ENCODE data around the gene SLC25A11.
"Not testable (repeated sequence)": the region's sequence is repeated elsewhere in the genome, so short reads cannot be mapped to it uniquely, and the experiment has no call there.

Gene SLC25A11

DNA sequence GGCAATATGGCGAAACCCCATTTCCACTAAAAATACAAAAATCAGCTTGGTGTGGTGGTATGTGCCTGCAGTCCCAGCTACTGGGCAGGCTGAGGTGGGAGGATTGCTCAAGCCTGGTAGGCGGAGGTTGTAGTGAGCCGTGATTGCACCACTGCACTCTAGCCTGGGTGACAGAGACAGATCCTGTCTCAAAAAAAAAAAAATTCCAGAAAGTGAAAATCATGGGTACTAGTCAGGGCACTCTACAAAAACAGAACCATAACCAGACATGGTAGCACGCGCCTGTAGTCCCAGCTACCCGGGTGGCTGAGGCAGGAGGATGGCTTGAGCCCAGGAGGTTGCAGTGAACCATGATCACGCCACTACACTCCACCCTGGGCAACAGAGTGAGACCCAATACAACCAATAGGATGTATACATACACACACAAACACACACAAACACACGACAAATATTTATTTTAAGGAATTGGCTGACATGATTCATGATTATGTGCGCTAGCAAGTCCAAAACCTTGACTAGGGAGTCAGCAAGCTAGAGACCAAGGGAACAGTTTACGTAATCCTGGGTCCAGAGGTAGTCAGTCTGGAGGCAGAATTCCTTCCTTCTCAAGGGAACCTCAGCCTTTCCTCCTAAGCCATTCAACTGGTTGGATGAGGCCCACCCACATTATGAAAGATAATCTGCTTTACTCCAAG is 19.3 kb downstream of the SLC25A11 start:
- DNase-seq (ENCODE audit: low read depth in 2 of 2, low spot score in 1 of 2): no peak

DNA sequence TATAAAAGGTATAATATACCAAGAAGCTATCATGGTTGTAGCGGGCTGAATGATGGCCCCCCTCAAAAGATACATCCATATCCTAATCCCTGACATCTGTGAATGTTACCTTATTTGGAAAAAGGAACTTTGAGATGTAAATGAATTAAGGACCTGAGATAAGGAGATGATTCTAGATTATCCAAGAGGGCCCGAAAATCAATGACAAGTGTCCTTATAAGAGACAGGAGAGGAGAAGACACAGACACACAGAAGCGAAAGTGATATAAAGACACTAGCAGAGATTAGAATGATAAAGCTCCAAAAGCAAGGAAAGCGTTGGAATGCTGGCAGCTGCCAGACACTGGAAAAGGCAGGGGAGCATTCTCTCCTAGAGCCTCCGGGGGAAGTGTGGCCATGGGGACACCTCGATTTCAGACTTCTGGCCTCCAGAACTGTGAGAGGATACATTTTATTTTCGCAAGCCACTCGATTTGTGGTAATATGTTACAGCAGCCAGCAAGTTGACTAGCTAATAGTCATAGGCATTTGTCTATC is 20.3 kb downstream of the SLC25A11 start:
- no peak for DNase-seq (ENCODE audit: low read depth in 2 of 2, low spot score in 1 of 2)

DNA sequence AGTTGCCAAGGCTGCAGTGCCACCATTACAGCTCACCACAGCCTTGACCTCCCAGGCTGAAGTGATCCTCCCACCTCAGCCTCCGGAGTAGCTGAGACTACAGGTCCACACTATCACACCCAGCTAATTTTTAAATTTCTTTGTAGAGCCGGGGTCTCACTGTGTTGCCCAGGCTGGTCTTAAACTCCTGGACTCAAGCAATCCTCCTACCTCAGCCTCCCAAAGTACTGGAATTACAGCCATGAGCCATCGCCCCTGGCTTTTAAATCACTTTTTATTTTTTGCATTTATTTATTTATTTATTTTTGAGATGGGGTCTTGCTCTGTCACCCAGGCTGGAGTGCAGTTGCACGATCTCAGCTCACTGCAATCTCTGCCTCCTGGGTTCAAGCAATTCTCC is 25.3 kb downstream of the SLC25A11 start:
- not testable (repeated sequence) for DNase-seq (ENCODE audit: low read depth in 2 of 2, low spot score in 1 of 2)

DNA sequence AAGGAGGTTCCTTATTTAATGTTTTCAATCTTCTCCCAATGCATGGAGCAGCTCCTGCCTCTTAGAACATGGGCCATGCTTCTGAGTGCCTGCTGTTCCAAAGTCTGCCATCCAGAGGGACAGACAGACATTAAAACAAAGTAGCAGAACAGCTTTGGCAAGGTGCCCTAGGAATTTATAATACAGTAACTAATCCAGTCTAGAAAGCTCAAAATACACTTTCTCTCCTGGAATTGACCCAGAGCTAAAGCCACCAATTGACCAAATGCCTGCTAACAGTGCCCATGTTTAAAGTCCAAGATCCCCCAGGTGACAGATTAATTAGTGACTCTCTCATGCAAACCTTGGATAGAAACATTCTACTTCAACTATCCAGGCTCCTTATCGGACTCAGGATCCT is 25.9 kb downstream of the SLC25A11 start:
- DNase-seq (ENCODE audit: low read depth in 2 of 2, low spot score in 1 of 2): no peak

DNA sequence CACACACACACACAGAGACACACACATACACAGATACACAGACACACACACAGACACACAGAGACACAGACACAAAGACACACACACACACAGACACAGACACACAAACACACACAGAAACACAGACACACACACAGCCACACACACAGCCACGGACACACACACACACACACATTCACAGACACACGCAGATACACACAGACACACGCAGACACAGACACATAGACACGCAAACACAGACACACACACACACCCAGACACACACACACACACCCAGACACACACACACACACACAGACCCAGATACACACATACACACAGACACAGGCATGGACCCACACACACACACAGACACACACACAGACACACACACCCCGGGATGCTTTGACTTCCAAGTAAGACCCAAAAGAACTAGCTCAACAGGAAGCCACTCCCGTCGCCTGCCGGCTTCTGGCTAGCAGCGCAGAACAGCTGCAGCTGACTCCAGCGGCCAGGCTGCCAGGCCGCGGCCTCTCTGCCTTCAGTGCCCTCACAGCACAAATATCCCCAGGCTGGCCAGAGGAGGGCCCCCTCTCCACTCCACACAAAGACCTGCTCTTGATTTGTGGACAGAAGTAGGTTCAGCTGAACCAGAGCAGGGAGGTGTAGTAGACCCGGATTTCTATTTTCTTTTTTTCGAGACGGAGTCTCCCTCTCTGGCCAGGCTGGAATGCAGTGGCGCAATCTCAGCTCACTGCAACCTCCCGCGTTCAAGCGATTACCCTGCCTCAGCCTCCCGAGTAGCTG is 30.9 kb downstream of the SLC25A11 start:
- DNase-seq (ENCODE audit: low read depth in 2 of 2, low spot score in 1 of 2): peak in 1 of 2 donors; percentile 58

DNA sequence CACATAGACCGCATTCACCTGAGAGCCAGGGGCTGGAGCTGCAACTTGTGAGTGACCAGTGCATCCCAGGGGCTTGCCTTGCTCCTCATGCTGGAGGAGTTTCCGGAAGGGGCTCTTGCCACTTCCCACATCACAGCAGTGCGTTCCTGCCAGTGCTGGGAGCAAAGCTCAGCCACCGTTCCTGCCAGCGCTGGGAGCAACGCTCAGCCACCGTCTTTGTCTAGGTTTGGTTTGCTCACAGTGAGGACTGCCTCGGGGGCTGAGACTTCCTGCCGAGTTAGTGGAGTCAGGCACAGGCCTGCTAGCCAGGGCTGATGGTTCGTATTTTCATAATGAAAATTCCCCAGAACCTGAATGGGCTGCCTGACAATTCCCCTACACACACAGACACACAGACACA is 31.5 kb downstream of the SLC25A11 start:
- no peak for DNase-seq (ENCODE audit: low read depth in 2 of 2, low spot score in 1 of 2)

DNA sequence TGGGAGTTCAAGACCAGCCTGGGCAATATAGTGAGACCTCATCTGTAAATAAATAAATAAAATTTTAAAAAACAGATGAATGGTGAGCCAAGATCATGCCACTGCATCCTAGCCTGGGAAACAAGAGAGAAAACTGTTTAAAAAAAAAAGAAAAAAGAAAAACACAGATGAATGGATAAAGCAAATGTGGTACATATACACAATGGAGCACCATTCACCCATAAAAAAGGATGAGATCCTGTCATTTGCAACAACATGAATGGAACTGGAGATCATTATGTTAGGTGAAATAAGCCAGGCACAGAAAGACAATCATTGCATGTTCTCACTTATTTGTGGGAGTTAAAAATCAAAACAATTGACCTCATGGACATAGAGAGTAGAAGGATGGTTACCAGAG is 33.2 kb downstream of the SLC25A11 start:
- not testable (repeated sequence) for DNase-seq (ENCODE audit: low read depth in 2 of 2, low spot score in 1 of 2)

DNA sequence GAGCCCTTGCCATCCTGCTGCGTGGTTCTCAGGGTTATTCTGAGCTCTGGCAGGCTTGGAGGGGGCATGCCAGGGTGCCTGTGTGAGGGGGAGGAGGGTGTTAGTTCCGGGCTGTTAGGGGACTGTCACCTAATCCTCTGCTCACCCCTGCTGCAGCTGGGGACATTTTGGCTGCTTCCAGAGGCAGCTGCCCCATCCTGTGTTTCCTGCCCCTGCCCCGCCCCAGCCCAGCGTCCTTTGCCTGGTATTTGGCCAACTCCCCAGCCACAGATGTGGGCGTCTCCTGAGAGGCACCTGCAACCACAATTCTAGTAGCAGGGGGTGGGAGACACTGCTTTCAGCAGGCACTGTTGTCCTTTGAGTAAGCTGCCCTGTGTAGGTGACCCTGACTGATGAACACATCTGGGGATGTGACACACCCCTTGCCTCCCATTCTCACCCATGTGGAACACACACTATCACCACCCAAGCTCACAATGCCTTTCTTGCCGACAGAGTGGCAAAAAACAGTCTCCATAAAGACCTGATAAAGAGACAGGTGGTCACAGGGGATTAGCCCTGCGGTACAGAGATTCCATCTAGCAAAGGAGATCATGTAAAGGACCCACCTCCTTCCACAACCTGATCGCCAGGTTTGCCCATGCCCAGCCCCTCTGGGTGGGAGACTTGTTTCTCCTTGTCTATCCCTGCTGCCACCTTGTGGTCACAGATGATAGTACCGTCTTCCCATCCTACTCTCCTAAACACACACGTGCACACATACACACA is 36.6 kb downstream of the SLC25A11 start, which contains the start of gene CHRNE:
Gene CHRNE, minus strand, starts transcription at position 48 of the 768 bp plus-strand sequence. Its CDS starts 35 bp downstream, at position 13.
- DNase-seq (ENCODE audit: low read depth in 2 of 2, low spot score in 1 of 2): peak; percentile 51 to 64

DNA sequence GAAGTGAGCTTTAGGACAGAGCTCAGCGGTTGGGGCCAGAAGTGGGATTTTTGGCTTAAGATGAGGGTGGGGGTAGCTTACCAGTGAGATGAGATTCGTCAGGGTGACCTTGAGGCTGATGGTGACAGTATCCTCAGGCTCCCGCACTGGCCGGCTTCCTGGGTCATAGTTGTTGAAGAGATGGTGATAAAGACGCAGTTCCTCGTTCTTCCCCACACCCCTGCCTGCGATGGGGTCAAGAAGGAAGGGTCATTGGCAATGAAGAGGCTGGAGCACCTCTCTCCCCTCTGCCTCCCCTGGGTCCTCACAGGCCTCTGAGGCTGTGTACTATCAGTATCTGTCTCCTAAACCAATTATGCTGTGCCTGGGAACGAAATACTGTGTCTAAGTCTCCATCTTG is 37.3 kb downstream of the SLC25A11 start:
- DNase-seq (ENCODE audit: low read depth in 2 of 2, low spot score in 1 of 2): no peak

DNA sequence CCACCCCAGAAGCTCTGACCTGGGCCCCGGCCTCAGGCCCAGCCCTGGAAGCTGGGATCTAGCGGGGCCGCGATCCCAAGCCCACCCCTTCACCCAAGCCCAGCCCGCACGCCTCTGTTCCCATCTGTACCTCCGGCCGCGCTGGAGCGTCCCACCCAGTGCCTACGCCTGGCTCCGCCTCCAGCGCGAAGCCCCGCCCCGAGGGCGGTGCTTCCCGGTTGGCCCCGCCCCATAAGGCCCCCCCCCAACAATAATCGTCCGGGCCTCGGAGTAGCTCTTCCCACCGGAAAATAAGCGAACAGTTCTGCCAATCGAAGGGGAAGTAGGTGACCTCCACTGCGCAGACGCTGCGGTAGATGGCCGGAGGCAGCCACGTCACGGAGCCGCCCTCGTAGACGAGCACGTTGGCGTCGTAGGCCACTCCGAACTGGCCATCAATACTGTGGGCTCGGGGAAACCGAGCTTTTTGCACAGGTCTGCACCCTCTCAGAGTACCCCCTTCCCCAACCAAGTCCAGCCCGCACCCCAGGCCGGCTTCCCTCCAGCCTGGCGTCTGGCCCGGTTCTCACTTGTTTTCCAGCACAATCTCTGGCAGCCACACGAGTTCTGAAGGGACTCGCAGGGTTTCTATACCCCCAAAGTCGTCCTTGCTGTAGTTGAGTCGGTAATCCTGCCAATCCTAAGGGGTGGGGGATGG is 38.0 kb downstream of the SLC25A11 start:
- DNase-seq (ENCODE audit: low read depth in 2 of 2, low spot score in 1 of 2): no peak

DNA sequence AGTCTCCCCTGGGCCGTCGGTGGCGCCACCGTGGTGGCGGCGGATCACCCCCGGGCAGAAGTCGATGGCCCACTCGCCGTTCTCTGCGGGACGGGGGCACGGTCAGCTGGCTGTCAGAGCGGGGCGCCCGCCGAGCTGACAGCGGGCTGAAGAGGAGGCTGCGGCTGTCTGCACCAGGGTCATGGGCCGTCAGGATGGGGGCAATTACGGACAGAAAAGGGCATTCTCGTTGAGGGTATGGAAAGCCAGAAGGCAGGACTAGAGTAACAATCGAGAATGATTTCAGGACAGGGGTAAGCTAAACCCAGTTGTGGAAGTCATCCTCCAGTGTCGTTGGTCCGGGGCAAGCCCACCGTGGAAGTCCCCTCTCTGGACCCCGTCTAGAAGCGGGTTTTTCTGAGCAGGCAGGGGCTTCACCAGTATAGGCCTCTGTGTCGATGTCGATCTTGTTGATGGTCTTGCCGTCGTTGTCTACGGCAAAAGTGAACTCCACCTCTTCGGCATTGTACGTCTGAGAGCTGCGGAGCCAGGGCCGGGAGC is 38.7 kb downstream of the SLC25A11 start:
- no peak for DNase-seq (ENCODE audit: low read depth in 2 of 2, low spot score in 1 of 2)

DNA sequence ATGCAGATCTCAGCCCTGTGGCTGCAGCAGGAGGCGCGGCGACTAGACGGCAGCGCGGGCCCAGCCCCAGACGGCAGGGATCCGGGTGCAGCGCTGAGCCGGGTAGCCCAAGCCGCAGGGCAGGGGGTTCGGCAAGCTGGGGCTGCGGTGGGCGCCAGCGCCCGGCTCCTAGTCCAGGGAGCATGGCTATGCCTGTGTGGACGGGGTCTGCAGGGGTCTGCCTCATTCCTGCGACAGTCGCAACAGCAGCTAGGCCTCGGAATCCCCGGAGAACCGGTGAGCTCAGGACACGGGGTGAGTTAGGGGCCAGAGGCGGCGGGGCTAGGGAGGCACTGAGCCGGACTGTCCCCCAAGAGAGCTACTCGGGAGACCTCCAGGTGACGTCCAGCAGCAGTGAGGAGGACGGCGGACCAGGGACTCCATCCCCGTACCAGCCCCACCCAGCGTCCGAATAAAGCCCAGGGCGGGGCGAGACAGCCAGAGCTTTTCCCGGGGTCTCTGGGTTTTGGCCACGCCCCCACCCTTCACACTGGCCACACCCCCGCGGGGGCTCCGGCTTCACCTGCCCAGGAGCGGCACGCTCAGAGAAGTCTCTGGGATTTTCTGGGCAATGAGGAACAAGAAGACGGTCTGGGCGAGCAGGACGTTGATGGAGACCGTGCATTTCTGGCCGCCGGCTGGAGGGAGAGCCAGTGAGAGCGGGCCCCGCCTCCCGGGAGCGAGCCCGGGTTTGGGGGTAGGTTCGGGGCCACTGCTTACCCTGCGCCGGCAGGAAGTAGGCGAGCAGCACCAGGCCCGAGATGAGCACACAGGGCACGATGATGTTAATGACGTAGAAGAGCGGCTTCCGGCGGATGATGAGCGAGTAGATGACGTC is 39.4 kb downstream of the SLC25A11 start:
- peak in 1 of 2 donors; percentile 24 for DNase-seq (ENCODE audit: low read depth in 2 of 2, low spot score in 1 of 2)

DNA sequence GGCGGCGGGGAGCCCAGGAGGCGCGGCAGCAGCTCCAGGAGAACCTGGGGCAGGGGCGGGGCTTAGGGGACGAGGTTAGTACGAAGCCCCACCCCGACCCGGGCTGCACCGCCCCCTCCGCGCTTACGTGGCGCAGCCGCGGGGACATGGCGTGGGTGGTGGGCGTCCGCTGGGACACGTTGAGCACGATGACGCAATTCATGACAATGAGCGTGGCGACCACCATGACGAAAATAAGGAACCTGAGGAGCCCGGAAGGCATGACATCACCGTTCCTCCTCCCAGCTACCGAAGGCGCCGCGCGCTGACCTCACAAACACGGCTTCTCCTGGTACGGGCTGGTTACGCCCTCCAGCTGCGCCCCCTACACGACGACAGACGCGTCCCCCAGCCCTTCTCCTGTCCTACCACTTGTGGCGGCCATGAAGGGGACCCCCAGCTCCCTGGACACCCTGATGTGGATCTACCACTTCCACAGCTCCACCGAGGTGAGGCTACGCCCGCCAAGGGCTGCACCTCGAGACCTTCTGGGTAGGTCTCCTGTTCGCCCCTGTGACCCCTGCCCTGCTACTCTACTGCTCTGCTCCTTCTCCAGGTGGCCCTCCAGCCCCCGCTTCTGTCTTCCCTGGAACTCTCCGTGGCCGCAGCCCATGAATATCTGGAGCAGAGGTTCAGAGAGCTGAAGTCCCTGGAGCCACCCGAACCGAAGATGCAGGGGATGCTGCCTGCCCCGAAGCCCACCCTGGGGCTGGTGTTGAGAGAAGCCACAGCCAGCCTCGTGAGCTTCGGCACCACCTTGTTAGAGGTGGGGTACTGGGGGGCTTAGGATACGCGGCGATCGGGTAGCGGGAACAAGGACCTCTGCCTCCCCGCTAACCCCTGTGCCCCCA is 40.3 kb downstream of the SLC25A11 start, which contains the start of gene C17orf107:
Gene C17orf107, plus strand, starts transcription at position 196 of the 890 bp plus-strand sequence. Its CDS starts 227 bp downstream, at position 423.
- peak; percentile 93 to 95 for DNase-seq (ENCODE audit: low read depth in 2 of 2, low spot score in 1 of 2)

DNA sequence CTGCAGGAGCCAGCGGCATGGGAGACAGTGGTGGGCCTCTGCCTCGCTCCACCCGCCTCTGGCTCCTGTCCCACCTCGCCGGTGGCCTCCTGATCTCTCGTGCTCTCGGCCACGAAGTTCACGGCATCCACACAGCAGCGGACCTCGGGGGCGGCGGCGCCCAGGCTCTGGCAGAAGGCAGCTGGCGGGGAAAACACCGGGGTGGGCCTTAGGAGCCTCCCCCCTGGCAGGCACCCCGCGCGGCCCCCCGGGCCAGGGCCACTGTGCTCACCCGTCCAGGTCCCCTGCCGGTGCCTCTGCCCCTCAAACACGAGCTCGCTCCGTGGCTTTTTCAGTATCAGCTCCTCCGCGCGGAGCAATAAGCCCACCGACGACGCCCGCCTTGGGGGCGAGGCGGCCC is 40.9 kb downstream of the SLC25A11 start:
- no peak for DNase-seq (ENCODE audit: low read depth in 2 of 2, low spot score in 1 of 2)

DNA sequence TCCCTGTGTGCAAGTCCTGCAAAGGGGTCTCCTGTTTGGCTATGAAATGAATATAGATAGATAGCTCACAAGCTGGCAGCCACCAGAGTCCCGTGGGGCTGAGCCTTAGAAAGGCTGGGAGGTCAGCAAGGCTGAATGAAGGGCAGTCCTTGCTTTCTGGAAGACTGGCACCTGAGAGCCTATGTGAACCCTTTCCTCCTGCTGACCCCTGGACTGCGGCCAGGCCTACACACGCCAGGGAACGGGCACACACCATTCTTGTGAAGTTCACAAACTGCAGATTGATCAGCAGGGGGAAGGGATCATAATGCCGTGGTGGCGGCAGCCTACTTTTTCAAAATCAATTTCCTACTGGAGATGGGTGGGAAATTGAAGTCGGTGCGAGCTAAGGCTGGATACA is 41.5 kb downstream of the SLC25A11 start:
- DNase-seq (ENCODE audit: low read depth in 2 of 2, low spot score in 1 of 2): no peak

DNA sequence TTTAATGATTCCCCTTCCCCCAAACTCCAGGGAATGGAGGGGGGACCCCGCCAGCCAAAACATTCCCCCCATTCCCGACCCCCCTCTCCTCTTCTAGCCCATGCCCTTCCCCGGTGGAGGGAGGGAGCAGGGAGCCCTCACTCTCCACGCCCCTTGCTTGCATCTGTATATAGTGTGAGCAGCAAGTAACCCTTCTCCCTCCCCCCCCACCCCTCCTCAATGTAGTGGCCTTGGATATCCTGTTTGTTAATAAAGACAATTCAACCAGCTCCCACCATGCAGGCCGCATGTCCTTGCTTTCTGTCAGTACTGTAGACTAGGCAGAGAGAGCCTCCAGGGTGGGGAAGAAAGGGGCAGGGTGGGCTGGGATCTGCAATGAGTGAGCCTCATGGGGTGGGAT is 42.1 kb downstream of the SLC25A11 start:
- no peak for DNase-seq (ENCODE audit: low read depth in 2 of 2, low spot score in 1 of 2)

DNA sequence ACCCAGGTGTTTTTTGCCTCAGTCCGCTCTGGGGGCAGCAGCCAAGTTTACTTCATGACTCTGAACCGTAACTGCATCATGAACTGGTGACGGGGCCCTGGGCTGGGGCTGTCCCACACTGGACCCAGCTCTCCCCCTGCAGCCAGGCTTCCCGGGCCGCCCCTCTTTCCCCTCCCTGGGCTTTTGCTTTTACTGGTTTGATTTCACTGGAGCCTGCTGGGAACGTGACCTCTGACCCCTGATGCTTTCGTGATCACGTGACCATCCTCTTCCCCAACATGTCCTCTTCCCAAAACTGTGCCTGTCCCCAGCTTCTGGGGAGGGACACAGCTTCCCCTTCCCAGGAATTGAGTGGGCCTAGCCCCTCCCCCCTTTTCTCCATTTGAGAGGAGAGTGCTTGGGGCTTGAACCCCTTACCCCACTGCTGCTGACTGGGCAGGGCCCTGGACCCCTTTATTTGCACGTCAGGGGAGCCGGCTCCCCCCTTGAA is 42.6 kb downstream of the SLC25A11 start:
- no peak for DNase-seq (ENCODE audit: low read depth in 2 of 2, low spot score in 1 of 2)
